ENCODE data around the gene KCNG2.

DNA sequence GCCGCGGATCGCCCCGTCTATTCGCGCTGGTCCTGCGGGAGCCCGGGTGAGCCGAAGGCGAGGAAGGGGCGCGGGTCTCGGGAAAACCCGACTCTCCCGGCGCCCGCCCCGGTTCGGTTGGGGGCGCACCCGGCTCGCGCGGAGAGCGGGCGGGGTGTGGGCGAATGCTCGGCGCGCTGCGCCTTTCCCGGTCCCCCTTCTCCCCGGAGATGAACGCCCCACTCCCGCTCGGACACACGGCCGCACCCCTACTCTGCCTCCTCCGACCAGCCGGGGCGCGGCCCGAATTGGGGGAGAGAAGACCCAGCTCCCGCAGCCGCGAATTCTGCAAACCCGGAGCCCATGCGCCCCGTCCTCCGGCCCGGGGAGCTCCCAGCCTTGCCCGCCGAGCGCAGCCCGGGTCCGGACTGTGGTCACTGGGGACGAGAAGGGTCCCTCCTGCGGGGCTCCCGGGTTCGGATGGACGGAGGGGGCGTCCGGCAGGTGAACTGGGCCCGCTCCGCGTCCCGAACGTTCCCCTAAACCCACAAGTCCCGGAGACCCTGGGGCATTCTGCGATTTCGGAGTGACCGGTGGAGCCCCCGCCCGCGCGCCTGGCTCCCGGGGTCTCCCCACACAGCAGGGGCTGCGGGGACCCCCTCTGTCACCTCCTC is 734 bp downstream of the KCNG2 start:
- TF ChIP-seq, protein P1, sequence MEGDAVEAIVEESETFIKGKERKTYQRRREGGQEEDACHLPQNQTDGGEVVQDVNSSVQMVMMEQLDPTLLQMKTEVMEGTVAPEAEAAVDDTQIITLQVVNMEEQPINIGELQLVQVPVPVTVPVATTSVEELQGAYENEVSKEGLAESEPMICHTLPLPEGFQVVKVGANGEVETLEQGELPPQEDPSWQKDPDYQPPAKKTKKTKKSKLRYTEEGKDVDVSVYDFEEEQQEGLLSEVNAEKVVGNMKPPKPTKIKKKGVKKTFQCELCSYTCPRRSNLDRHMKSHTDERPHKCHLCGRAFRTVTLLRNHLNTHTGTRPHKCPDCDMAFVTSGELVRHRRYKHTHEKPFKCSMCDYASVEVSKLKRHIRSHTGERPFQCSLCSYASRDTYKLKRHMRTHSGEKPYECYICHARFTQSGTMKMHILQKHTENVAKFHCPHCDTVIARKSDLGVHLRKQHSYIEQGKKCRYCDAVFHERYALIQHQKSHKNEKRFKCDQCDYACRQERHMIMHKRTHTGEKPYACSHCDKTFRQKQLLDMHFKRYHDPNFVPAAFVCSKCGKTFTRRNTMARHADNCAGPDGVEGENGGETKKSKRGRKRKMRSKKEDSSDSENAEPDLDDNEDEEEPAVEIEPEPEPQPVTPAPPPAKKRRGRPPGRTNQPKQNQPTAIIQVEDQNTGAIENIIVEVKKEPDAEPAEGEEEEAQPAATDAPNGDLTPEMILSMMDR (IDR thresholded peaks at IDR 0.05; ENCODE audit: insufficient read depth, low read length, poor library complexity, severe bottlenecking): no peak
- no peak for TF ChIP-seq EZH2phosphoT487 (conservative IDR thresholded peaks at IDR 0.05; ENCODE audit: low read length)

Measured in SU-DHL-6 (cell line).